ENCODE data around the gene CD300A.
A peak's percentile ranks its signal among the peaks of the same experiment; 100 is the strongest.

DNA sequence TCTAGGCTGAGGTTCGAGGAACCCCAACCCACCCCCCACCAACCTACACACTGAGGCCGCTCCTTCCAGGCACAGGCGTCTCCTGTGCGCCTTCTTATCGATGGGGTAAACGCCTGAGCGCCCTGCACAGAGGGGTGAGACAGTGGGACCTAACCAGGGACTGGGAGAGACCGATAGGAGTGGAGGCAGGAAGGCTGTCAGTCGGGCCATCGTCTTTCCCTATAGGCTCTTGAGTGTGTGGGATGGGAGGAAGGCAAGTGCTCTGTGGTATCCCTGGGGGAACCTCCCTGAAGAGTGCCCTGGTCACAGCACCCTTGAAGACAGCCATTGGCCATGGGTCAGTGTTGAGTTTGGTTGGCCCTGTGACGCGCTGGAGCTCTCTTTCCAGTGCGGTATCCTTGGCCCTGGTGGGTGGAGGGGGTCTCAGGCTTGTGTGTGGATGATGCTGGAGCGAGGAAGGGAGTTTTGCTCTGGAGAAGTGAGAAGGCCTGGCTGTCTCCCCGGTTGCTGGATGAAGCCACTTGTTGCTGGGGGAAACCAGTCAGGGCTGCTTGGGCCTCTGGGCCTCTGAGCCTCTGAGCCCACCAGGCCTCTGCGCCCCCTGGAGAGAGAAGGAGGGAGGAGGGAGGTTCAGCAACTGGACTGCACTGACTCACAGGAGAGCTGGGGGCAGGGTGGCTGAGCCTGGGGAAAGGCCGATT is 32.9 kb upstream of the CD300A start:
- TF ChIP-seq, protein P1, sequence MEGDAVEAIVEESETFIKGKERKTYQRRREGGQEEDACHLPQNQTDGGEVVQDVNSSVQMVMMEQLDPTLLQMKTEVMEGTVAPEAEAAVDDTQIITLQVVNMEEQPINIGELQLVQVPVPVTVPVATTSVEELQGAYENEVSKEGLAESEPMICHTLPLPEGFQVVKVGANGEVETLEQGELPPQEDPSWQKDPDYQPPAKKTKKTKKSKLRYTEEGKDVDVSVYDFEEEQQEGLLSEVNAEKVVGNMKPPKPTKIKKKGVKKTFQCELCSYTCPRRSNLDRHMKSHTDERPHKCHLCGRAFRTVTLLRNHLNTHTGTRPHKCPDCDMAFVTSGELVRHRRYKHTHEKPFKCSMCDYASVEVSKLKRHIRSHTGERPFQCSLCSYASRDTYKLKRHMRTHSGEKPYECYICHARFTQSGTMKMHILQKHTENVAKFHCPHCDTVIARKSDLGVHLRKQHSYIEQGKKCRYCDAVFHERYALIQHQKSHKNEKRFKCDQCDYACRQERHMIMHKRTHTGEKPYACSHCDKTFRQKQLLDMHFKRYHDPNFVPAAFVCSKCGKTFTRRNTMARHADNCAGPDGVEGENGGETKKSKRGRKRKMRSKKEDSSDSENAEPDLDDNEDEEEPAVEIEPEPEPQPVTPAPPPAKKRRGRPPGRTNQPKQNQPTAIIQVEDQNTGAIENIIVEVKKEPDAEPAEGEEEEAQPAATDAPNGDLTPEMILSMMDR (conservative IDR thresholded peaks at IDR 0.05; ENCODE audit: low read depth, low read length), result peak; percentile 36
- TF ChIP-seq EZH2 (IDR thresholded peaks at IDR 0.05; ENCODE audit: low read length, unreplicated experiment), result no peak
- no peak for TF ChIP-seq EZH2phosphoT487 (IDR thresholded peaks at IDR 0.05; ENCODE audit: borderline replicate concordance, low read length)
